Stimulated activated effector memory CD8-positive, alpha-beta T cell treated with anti-CD3 and anti-CD28 coated beads, Interleukin-12 subunit alpha, Interleukin-12 subunit beta, amount 100 ng/mL, for 72 hours (primary cell): ENCODE measurements around the gene PIAS3.
A peak's percentile ranks its signal among the peaks of the same experiment; 100 is the strongest.
"Not testable (repeated sequence)": the region's sequence is repeated elsewhere in the genome, so short reads cannot be mapped to it uniquely, and the experiment has no call there.

Experiments
- ATAC-seq: fragments of 150-1000 bp; cut with Tn5 transposase; 2 replicates; pipeline ENCODE4 v1.10.0; 2021
- DNase-seq, 2 donors: peaks; one replicate each; pipeline ENCODE4 v3.0.0; 2021 to 2022; ENCODE audit warnings: low spot score in 2 of 2
- H3K27ac Mint-ChIP-seq: one replicate; pipeline ENCODE4 v1.8.0; 2022; ENCODE audit warnings: mild to moderate bottlenecking, mixed read lengths
- H3K36me3 Mint-ChIP-seq: one replicate; pipeline ENCODE4 v1.8.0; 2022; ENCODE audit warnings: mild to moderate bottlenecking, mixed read lengths
- H3K4me1 Mint-ChIP-seq: one replicate; pipeline ENCODE4 v1.8.0; 2022; ENCODE audit warnings: mixed read lengths
- H3K4me3 Mint-ChIP-seq: one replicate; pipeline ENCODE4 v1.8.0; 2022; ENCODE audit warnings: mild to moderate bottlenecking, mixed read lengths
- H3K9me3 Mint-ChIP-seq: one replicate; pipeline ENCODE4 v1.8.0; 2022; ENCODE audit warnings: mixed read lengths

PIAS3 gene

DNA sequence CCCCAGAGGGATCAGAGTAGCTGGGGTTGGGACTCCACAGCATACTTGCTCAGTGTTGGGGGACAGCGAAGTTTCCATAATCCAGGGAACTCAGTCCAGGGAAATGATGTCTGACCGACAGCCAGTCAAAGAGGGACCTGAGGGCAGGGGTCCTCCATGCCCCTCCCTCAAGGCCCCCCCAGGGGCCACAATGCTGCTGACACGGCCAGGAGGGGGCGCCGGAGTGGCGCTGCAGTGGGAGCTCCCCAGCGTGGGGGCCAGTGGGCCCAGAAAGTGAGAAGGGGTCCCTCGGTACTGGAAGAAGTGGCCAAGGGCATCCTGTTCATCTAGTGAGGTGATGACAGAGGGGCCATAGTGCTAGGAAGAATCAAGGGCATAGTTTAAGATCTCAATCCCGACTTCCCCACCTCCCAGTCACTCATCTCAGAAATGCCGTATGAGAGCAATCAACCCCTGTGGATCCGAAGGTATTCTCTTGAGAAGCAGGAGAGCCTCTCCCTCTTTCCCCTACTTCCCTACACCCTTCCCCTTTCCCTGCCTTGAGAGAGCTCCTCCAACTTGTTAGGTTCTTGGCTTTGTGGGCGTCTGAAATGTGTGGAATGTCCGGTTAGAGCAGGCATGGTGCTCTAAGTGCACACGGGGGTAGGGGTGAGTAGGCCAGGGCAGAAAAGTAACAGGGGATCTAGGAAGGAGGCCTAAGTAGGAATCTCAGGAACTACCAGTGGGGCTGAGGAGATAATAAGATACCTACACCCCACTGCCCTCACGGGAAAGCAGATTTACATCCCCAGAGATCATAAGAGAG, 9.3 kb downstream of the PIAS3 start:
- peaks cover 59% of the 10 kb centered on the region for H3K36me3 Mint-ChIP-seq
- no peak for ATAC-seq

DNA sequence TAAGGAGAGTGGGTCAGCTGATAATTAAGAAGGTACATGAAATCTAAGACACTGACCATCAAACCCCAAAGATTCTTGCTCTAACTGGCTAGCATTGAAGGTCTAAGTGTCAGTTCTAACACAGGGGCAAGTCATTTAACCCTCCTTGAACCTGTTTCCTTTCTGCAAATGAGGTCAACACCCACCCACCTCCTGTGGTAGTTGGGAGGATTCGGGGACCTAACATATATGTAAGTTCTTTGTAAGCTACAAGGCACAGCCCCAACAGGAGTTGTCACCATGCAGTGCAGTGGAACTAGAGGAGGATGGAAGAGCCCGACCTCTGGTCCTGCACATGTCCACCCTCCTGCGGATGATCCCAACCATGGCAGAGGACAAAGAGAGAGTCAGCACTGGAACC, 11.1 kb downstream of the PIAS3 start:
- H3K27ac Mint-ChIP-seq: peak overlapping the region; percentile 55
- DNase-seq (peak in 1 of 2 donors; percentile 59), ATAC-seq (peak; percentile 61)
- H3K36me3 Mint-ChIP-seq: peaks cover 41% of the 10 kb centered on the region
- no peaks in the 10 kb centered on the region for H3K9me3 Mint-ChIP-seq
- H3K4me1 Mint-ChIP-seq: peaks cover 16% of the 10 kb centered on the region
- no peak overlapping the region for H3K4me3 Mint-ChIP-seq

More for the DNA sequence above, 9.3 kb downstream of the PIAS3 start:
- Mint-ChIP-seq H3K27ac (peak overlapping the region; percentile 70), H3K4me1 (peaks cover 16% of the 10 kb centered on the region), H3K9me3 (no peaks in the 10 kb centered on the region), H3K4me3 (no peak overlapping the region)
- DNase-seq: no peak

DNA sequence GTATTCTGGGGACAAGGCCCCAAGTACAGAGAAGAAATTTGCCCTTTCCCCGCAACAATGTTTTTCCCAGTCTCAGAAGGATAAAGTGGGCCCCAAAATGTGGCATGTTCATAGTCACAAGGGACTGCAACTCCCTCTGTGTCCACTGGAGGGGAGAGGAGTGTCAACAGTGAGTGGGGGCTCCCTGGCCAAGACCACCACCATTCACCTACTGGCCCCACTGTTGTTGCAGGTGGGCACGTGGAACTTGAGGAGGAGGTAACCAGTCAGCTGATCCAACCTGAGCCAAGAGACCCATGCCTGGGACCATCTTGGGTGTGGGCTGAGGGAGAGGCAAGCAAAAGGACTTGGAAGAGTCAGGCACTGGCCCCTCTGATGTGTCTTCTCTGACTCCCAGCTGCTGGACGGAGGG, 12.7 kb downstream of the PIAS3 start:
- Mint-ChIP-seq H3K4me1 (peaks cover 16% of the 10 kb centered on the region), H3K27ac (no peak overlapping the region), H3K9me3 (no peaks in the 10 kb centered on the region), H3K36me3 (peaks cover 25% of the 10 kb centered on the region), H3K4me3 (no peak overlapping the region)
- DNase-seq (peak in 1 of 2 donors; percentile 68), ATAC-seq (peak; percentile 52)

DNA sequence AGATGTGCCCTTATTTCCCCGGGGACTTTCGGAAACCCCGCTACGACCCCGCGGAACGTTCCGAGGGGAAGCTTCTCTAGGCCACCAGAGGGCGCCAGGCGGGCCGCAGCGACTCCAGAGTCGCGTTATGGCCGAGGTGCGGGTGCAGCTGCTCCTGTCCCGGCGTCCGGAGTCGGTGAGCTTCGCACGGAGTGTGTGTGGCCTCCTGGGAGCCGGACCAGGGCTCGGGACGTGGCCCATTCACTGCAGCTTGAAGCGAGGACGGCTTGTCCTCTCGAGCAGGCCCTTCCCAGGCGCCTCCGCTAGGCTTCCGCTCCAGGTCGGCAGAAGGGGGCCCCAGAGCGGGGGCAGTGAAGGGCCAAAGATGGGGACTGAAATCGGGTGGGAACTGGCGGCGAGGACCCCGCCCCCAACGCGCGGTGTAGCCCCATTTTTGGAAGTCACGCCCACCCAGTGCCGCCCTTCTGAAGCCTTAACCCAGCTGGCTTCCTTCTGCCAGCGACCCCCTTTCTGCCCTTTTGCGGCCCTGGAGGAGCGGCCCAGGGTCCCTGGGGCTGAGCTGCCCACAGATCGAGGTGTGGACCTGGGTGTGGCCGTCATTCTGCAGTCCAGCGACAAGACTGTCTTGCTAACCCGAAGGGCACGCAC, 13.2 kb downstream of the PIAS3 start, which contains the start of gene NUDT17:
TSS of gene NUDT17 (plus strand) at position 117 of the 648 bp plus-strand sequence. CDS start at position 128, 11 bp downstream.
- Mint-ChIP-seq H3K27ac (no peak within 1 kb of the TSS), H3K4me1 (peaks cover 16% of the 10 kb centered on the region)
- peak; percentile 87 for ATAC-seq

DNA sequence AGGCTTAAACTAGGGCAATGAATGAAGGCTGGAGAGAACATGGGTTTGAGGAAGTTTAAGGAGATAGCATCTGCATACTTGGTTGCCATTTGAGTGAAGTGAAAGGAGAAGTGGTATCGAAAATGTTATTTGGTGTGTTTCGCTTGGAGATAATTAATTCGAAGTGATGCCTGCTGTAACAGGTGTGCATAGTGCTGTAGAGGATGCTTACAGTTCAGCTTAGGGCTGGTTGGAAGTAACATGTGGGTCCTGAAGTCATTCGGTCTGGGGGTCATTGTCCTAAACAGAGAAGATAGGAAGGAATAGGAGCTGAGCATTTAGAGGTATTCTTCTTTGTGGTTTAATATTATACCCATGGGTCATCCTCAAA, 13.8 kb downstream of the PIAS3 start:
- Mint-ChIP-seq H3K27ac (no peak overlapping the region), H3K4me1 (peaks cover 16% of the 10 kb centered on the region)
- peak; percentile 60 for ATAC-seq

More for the DNA sequence above, 13.2 kb downstream of the PIAS3 start, which contains the start of gene NUDT17:
- DNase-seq: peak; percentile 70 to 89
- Mint-ChIP-seq H3K4me3 (no peak within 1 kb of the TSS), H3K9me3 (no peaks in the 10 kb centered on the region), H3K36me3 (peaks cover 19% of the 10 kb centered on the region)

DNA sequence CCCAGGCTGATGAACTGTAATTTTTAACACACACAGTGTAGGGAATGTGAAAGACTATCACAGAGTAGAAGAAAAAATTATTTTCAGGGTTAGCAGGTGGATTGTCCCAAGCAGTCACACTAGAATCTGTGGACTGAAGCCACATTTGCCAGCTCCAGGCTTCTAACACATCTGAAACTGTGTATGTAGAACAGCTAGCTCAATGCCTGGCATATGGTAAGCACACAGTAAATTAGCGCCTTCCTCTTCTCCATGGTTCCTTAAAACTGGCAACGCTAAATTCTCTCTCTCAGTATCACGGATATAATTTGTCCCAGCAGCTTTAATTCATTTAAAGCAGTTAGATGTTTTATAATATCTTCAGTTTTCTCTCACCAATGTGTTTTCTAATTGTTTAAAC, 15.8 kb downstream of the PIAS3 start:
- H3K4me3 Mint-ChIP-seq: no peak overlapping the region
- DNase-seq: no peak
- ATAC-seq: no peak
- H3K36me3 Mint-ChIP-seq: peaks cover 3% of the 10 kb centered on the region
- H3K4me1 Mint-ChIP-seq: peaks cover 14% of the 10 kb centered on the region
- H3K27ac Mint-ChIP-seq: no peak overlapping the region
- no peaks in the 10 kb centered on the region for H3K9me3 Mint-ChIP-seq

More for the DNA sequence above, 13.8 kb downstream of the PIAS3 start:
- Mint-ChIP-seq H3K4me3 (no peak overlapping the region), H3K36me3 (peaks cover 14% of the 10 kb centered on the region), H3K9me3 (no peaks in the 10 kb centered on the region)
- DNase-seq: no peak

DNA sequence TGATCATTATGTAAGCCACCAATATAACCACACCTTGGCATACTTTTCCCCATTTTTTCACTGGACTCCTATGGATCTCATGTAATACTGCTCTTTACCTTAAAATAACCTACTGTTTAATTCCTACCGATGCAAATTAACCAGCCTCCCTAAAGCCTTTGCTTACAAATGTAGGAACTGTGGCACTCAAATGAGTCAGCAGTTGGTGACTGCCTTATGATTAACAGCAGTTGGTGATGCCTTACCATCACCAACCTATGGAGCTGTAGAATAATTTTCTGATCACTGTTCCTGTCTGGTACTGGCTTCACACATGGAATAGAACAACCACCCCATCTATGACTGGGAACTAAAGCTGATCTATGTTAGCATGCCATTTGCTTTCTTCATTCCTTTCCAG, 21.2 kb downstream of the PIAS3 start:
- DNase-seq (no peak), ATAC-seq (no peak)
- no peaks in the 10 kb centered on the region for H3K36me3 Mint-ChIP-seq
- no peak overlapping the region for H3K4me3 Mint-ChIP-seq
- no peaks in the 10 kb centered on the region for H3K9me3 Mint-ChIP-seq
- no peaks in the 10 kb centered on the region for H3K4me1 Mint-ChIP-seq
- peak overlapping the region; percentile 34 for H3K27ac Mint-ChIP-seq

DNA sequence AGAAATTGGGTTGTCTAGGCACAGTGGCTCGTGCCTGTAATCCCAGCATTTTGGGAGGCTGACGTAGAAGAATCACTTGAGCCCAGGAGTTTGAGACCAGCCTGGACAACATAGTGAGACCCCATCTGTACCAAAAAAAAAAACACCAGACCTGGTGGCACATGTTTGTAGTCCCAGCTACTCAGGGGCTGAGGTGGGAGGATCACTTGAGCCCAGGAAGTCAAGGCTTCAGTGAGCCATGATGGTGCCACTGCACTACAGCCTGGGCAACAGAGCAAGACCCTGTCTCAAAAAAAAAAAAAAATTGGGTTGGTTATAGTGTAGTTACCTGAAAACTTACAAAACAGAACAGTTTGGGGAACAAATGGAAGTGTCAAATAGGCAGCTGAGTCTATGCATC, 28.1 kb downstream of the PIAS3 start:
- not testable (repeated sequence) for H3K36me3 Mint-ChIP-seq, DNase-seq, H3K27ac Mint-ChIP-seq, H3K9me3 Mint-ChIP-seq, ATAC-seq, H3K4me3 Mint-ChIP-seq
- H3K4me1 Mint-ChIP-seq: peaks cover 38% of the 10 kb centered on the region

DNA sequence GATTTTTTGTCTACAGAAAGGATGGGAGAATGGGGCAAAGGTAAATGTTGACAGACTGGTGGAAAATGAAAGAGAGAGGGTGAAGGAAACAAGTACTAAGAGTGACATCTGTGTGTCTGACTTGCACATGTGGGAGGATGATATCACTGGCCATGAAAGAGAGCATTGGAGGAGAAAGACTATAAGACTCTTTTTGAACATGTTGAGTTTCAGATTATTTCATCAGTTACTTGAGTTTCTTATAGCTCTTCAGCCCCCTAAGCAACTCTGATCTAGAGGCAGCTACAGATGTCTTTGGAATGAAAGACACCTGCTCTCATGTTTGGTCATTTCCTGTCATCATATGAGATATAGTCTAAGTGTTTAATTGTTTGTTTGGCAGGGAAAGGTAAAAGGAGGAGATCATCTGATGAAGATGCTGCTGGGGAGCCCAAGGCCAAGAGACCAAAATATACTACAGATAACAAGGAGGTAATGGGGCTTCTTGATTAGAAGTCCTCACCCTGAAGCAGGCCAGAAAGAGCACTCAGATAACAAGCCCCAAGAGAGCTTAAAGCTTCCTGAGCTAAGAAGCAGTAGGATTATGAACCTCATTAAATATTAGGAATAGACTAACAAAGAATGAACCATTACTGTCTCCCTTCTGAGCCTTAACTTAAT, 30.4 kb downstream of the PIAS3 start:
- Mint-ChIP-seq H3K36me3 (no peaks in the 10 kb centered on the region), H3K4me1 (peaks cover 43% of the 10 kb centered on the region), H3K9me3 (no peaks in the 10 kb centered on the region), H3K4me3 (peak overlapping the region; percentile 10), H3K27ac (peak overlapping the region; percentile 84)
- ATAC-seq: peak; percentile 74
- DNase-seq: no peak

DNA sequence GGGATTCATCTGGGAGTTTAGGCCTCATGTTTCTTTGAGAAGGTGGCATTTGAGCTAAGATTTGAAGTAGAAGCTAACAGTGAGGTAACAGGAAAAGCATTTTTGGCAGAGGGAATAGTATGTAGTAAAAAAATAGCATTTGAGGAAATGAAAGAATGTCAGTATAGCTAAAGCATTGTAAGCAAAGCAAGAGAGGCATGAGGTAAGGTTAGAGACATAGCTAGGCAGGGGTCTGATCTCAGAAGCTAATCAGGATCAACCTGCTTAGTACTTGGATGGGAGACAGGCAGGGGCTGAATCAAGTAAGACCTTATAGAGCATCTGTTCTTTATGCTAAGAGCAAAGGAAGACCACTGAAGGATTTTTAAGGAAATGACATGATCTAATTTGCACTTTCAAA, 30.9 kb downstream of the PIAS3 start:
- no peak for ATAC-seq
- peak overlapping the region; percentile 84 for H3K27ac Mint-ChIP-seq
- peak overlapping the region; percentile 10 for H3K4me3 Mint-ChIP-seq
- DNase-seq: no peak
- no peaks in the 10 kb centered on the region for H3K9me3 Mint-ChIP-seq
- peaks cover 43% of the 10 kb centered on the region for H3K4me1 Mint-ChIP-seq
- no peaks in the 10 kb centered on the region for H3K36me3 Mint-ChIP-seq

DNA sequence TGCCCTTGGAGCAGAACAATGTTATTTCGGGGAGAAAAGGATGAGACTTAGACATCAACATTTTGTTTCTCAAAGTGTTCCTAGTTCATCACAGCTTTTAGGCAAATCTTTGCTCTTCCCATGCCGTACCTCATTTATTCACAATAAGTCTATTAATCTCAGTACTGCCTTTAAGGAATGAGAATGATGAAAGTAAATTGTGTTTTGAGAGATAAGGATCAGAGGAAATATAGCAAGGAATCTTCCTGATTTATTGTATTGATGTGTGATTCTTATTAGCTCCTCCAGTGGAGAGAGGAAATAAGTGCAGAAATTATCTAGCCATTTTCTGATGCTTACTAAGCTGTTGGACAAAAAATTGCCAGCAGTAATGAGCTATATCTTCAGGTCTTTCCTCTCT, 32.9 kb downstream of the PIAS3 start:
- peaks cover 37% of the 10 kb centered on the region for H3K4me1 Mint-ChIP-seq
- H3K36me3 Mint-ChIP-seq: peaks cover 7% of the 10 kb centered on the region
- DNase-seq (no peak), ATAC-seq (no peak)
- H3K27ac Mint-ChIP-seq: peak overlapping the region; percentile 20
- H3K4me3 Mint-ChIP-seq: peak overlapping the region; percentile 97
- no peaks in the 10 kb centered on the region for H3K9me3 Mint-ChIP-seq

DNA sequence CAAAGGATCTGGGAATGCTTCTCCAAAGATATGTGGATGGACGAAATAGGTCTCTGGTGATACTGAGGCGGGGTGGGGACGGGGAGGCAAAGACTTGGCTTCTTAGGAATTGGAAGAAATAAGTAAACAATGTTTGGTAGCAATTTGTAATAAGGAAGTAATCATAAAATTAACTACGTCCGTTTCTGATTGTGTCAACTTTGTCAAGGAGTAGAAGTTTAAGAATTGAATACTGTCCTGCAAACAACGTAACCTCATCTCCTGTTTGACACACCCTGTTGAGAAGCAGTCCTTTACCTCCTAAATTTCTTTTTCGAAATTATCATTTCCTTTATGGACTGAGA, 34.4 kb downstream of the PIAS3 start:
- Mint-ChIP-seq H3K36me3 (peaks cover 9% of the 10 kb centered on the region), H3K4me3 (peak overlapping the region; percentile 97), H3K9me3 (no peaks in the 10 kb centered on the region), H3K4me1 (peaks cover 36% of the 10 kb centered on the region), H3K27ac (peak overlapping the region; percentile 97)
- ATAC-seq (no peak), DNase-seq (no peak)

DNA sequence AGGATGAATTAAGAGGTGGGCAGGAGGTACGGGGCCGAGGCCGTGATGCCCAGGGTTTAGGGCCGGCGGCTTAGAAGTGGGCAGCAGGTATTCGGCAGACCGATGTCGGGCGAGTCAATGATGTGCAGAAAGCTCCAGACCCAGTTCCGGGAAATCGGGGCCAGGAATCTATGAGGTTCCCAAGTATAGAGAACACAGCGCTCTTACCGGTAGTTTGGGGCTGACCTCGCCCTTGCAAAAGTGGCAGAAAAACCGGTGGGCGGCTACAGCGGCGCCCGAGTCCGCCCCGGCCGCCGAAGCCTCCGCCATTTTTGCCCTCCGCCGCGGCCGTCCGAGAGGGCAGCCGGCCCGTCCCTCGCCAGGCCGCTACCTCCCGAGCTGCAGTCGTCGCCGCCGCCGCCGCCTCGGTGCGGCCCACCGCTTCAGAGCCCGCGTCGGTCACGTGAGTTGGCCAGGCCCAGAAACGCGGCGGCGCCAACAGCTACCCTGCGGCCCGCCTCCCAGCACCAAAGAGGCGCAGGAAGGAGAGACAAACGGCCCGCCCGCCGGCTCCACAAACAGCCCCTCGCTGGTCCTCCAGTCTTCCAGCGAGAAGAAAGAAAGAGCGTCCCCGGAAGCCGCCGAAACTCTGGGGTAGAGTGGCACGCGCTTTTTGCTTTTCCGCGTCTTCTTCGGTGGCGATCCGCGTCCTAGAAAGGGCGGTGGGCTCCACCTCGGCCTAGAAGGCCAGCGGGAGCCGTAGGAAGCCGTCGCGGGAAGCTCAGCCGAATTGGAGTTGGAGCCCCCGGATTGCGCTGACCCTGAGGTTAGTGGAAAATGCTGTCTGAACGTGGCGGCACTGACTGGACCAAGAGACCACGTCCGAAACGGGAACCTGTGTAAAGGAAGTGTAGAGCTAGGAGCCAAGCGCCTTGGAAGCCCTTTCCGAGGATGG, 35.0 kb downstream of the PIAS3 start, which contains the start of the genes POLR3C and RNF115:
TSS of gene POLR3C (plus strand) at position 636 of the 934 bp plus-strand sequence. CDS start 1,577 bp downstream, outside the sequence.
TSS of gene RNF115 (minus strand) at position 531 of the 934 bp plus-strand sequence. CDS start at position 309, 222 bp downstream.
- DNase-seq (peak; percentile 63 to 90), ATAC-seq (peak; percentile 84)
- Mint-ChIP-seq H3K36me3 (peaks cover 14% of the 10 kb centered on the region), H3K4me1 (peaks cover 31% of the 10 kb centered on the region), H3K27ac (peak within 1 kb of the TSS; percentile 97), H3K4me3 (peak within 1 kb of the TSS; percentile 97), H3K9me3 (no peaks in the 10 kb centered on the region)

DNA sequence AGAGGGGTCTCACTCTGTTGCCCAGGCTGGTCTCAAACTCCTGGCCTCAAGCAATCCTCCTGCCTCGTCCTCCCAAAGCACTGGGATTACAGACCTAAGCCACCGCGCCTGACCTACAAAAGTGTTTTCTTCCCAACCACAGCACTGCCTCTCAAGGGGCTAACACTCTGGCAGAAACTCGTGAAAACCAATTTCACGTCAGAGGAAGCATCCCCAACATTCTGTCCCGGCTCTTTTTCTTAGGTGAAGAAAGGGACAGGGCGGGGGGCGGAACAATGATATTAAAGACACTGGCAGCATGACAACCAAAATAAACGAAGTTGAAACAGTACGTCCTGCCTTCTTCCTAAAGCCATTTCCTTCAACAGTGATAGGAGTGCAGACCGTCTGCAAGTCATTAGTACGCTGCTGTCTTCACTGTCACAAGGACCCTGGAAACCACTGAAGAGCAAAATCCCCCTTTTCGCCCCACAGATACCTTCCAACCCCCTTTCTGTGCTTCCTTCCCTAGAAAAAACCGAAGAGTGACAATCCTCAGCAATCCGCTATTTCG, 36.0 kb downstream of the PIAS3 start:
- Mint-ChIP-seq H3K27ac (peak overlapping the region; percentile 97), H3K36me3 (peaks cover 14% of the 10 kb centered on the region), H3K4me1 (peaks cover 21% of the 10 kb centered on the region), H3K4me3 (peak overlapping the region; percentile 97)
- ATAC-seq: peak; percentile 4
- not testable (repeated sequence) for H3K9me3 Mint-ChIP-seq, DNase-seq
